Activated T-cell treated with anti-CD3 and anti-CD28 coated beads, Interleukin-2, amount 50 U/mL, for 24 hours (primary cell): ENCODE results near the gene OR4D9.

Source experiments
- DNase-seq: peaks from one replicate; pipeline ENCODE4 v3.0.0-alpha.2; 2020
- H3K27ac Mint-ChIP-seq: 2 replicates; pipeline ENCODE4 v1.8.0; 2020; ENCODE audit warnings: mild to moderate bottlenecking, mixed read lengths
- H3K27me3 Mint-ChIP-seq: 2 replicates; pipeline ENCODE4 v1.8.0; 2020; ENCODE audit warnings: mixed read lengths
- H3K36me3 Mint-ChIP-seq: 2 replicates; pipeline ENCODE4 v1.8.0; 2020; ENCODE audit warnings: low read depth, mixed read lengths
- H3K4me1 Mint-ChIP-seq: 2 replicates; pipeline ENCODE4 v1.8.0; 2020; ENCODE audit warnings: low read depth, mixed read lengths
- H3K4me3 Mint-ChIP-seq: 2 replicates; pipeline ENCODE4 v1.8.0; 2020; ENCODE audit warnings: mild to moderate bottlenecking, moderate library complexity, mixed read lengths
- H3K9me3 Mint-ChIP-seq: 2 replicates; pipeline ENCODE4 v1.8.0; 2020; ENCODE audit warnings: mixed read lengths

The OR4D9 gene

DNA sequence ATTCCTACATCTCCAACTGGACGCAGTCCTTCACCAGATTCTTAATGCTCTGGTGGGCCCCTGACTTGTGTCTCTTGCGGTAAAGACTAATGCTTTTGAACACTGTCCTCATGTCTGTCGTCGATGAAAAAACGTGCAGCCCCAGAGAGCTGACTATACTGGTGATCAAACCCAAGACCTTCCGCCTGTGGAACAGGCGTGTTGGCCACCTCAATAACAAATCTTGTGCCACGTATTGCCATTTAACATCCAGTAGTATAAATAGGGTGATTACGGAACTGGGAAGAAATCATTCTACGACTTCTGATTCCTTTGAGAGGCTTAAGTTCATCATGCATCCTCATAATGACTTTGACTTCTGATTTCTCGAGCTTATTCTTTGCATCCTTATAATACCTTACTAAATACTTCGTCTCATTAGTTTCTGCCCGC lies 45.6 kb downstream of the OR4D9 start:
- peak overlapping the region; percentile 78 for H3K4me3 Mint-ChIP-seq
- no peak for DNase-seq

DNA sequence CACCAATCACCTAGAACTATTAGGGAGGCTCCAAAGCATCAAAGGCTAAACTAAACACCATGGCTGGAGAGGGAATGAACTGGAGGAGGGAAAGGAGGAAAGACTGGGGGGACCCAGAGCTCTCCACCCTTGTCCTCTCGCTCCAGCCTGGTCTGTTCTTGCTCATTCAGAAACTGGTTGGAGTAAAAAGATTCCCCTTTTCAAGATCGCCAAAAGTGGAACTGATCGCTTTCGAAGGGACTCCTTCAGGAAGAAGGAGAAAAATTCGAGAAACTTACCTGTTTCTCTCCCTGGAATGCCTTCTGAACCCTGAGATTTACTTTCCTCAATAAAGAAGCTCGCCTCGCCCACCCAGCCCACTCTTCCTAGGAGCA lies 46.9 kb downstream of the OR4D9 start:
- H3K9me3 Mint-ChIP-seq = no peaks in the 10 kb centered on the region
- peaks cover 2% of the 10 kb centered on the region for H3K27me3 Mint-ChIP-seq
- peak overlapping the region; percentile 78 for H3K4me3 Mint-ChIP-seq
- H3K27ac Mint-ChIP-seq = no peak overlapping the region
- H3K4me1 Mint-ChIP-seq = peaks cover 62% of the 10 kb centered on the region
- peaks cover 5% of the 10 kb centered on the region for H3K36me3 Mint-ChIP-seq
- no peak for DNase-seq

More for the DNA sequence above, 45.6 kb downstream of the OR4D9 start:
- peaks cover 5% of the 10 kb centered on the region for H3K36me3 Mint-ChIP-seq
- peak overlapping the region; percentile 94 for H3K27ac Mint-ChIP-seq
- H3K9me3 Mint-ChIP-seq = no peaks in the 10 kb centered on the region
- peaks cover 2% of the 10 kb centered on the region for H3K27me3 Mint-ChIP-seq
- peaks cover 60% of the 10 kb centered on the region for H3K4me1 Mint-ChIP-seq

DNA sequence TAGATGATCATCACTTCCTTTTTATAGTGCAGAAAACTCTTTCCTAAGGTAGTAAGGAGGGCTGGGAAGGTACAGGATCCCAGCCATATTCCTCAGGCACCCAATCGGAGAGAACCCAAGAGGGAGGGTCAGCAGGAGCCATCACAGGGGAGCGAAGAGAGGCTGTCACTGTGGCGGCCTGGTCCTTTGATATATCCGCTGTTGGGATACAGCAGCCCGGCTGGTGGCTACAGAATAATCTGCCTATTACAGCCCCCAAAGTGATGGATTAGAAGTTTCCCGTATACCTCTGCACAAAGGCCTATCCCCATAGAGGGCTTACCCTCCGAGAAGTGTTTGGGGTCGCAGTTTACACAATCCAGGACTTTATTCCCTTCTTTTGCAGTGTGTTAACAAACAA lies 48.5 kb downstream of the OR4D9 start:
- H3K4me1 Mint-ChIP-seq = peaks cover 59% of the 10 kb centered on the region
- peak overlapping the region; percentile 99 for H3K27ac Mint-ChIP-seq
- DNase-seq = no peak
- H3K9me3 Mint-ChIP-seq = no peaks in the 10 kb centered on the region
- peaks cover 2% of the 10 kb centered on the region for H3K27me3 Mint-ChIP-seq
- peak overlapping the region; percentile 86 for H3K4me3 Mint-ChIP-seq
- peaks cover 5% of the 10 kb centered on the region for H3K36me3 Mint-ChIP-seq

DNA sequence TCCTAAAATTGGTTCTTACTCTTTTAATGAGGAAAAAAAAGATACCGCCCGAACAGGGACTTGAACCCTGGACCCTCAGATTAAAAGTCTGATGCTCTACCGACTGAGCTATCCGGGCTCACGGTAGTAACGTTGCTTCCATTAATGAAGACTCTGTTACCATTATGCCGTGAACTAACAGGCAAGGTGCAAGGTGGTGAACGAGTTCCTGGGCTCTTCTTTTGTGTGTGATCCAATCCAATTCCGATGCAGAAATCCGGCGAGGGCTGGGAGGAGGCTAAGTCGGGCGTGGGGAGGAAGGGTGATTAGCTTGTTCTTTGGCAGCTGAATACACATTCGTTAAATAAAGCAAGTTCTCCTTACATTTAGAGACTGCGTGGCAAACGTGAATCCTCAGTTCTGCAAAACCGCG lies 49.0 kb downstream of the OR4D9 start:
- Mint-ChIP-seq H3K4me3 (peak overlapping the region; percentile 86), H3K27ac (peak overlapping the region; percentile 99), H3K9me3 (no peaks in the 10 kb centered on the region), H3K27me3 (peaks cover 2% of the 10 kb centered on the region), H3K36me3 (peaks cover 5% of the 10 kb centered on the region), H3K4me1 (peaks cover 58% of the 10 kb centered on the region)
- peak; percentile 80 for DNase-seq

DNA sequence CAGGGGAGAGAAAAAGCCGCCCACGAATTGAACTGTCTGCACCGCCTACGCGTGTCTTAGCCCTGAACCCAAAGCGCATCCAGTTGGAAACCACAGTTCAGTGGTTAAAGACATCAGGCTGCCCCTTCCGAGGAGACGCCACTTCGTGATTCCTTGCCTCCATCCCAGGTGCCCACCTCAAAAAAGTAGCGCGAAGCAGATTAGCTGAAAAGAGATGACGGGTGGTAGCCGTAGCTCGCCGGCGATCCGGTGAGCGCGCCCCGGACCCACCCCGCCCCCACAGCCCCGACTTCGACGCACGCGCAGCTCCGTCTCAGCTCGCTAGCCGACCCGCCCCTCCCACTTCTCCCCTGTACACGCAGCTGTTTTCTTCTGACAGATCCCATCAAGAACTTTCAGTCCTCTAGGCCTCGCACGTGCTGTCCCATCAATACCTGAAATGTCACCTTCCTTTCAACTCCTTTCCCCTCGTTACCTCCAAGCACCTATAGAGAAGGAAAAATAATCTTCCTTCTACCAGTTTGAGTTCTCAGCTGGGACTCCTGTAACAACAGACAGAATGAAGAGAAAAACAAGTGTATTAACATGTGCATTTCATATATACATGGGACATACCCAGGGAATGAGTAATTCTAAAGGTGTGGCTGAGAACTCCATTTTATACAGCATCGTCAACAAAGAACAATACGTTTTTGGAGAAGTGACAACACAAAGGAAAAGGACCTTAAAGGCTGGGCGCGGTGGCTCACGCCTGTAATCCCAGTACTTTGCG lies 49.5 kb downstream of the OR4D9 start:
- H3K27ac Mint-ChIP-seq = peak overlapping the region; percentile 99
- peaks cover 5% of the 10 kb centered on the region for H3K36me3 Mint-ChIP-seq
- peaks cover 56% of the 10 kb centered on the region for H3K4me1 Mint-ChIP-seq

DNA sequence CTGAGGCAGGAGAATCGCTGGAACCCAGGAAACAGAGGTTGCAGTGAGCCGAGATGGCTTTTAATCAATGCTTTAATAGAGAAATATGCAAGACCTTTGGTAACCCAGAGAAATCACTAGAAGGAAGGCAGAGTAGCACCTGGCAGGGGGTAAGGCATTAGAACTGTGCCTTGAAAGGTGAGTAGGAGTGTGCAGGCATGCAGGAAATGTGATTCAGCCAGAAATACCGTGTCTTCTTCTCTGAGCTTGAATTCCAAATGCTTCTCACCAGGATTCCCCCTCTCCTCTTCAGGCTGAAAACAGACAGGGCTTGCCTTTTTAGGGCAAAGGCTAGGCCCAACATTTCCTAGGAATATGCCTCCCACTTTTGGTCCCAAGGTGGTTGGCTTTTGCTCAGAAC lies 51.0 kb downstream of the OR4D9 start:
- DNase-seq = no peak
- H3K27ac Mint-ChIP-seq = peak overlapping the region; percentile 41
- H3K4me3 Mint-ChIP-seq = no peak overlapping the region
- H3K36me3 Mint-ChIP-seq = peaks cover 5% of the 10 kb centered on the region
- no peaks in the 10 kb centered on the region for H3K9me3 Mint-ChIP-seq
- peaks cover 46% of the 10 kb centered on the region for H3K4me1 Mint-ChIP-seq
- H3K27me3 Mint-ChIP-seq = peaks cover 2% of the 10 kb centered on the region

More for the DNA sequence above, 49.5 kb downstream of the OR4D9 start:
- Mint-ChIP-seq H3K27me3 (peaks cover 2% of the 10 kb centered on the region), H3K4me3 (peak overlapping the region; percentile 86), H3K9me3 (no peaks in the 10 kb centered on the region)
- DNase-seq = peak; percentile 86
